Adrenal gland (tissue), 12 donors: ENCODE data around the gene BAHCC1. TPM values are rescaled to one million over a fixed set of nuclear protein-coding genes. Genes with fewer than 3 reads are reported as not detected.

Experiments
- DNase-seq, 7 donors: peaks; one replicate each; pipeline ENCODE4 v3.0.0-alpha.2; 2019 to 2020
- H3K27ac ChIP-seq, 5 donors: fragments of 200-600 bp; sonication (generic) in 4 of 5; 1 replicate in 3 of 5; 2 replicates in 2 of 5; pipeline versions ENCODE4 v1.5.1 to v1.8.0; 2016 to 2020; ENCODE audit warnings: mild to moderate bottlenecking in 1 of 5
- H3K27me3 ChIP-seq: fragments of 200-600 bp; 2 replicates; pipeline ENCODE4 v1.8.0; 2021
- H3K36me3 ChIP-seq, 2 donors: fragments of 200-600 bp; replicated peaks in 1 of 2; 1 replicate in 1 of 2; 2 replicates in 1 of 2; pipeline versions ENCODE4 v1.5.1 to v1.8.0; 2018 to 2022
- H3K4me1 ChIP-seq, 2 donors: fragments of 200-600 bp; replicated peaks in 1 of 2; 1 replicate in 1 of 2; 2 replicates in 1 of 2; pipeline versions ENCODE4 v1.5.1 to v1.8.0; 2018 to 2021
- H3K4me3 ChIP-seq, 4 donors: fragments of 200-600 bp; sonication (generic) in 3 of 4; one replicate each; pipeline ENCODE4 v1.5.1; 2016 to 2018
- H3K9me3 ChIP-seq, 3 donors: fragments of 200-600 bp; sonication (generic) in 1 of 3; replicated peaks in 1 of 3; 1 replicate in 2 of 3; 2 replicates in 1 of 3; pipeline versions ENCODE4 v1.5.1 to v1.8.0; 2016 to 2021
- POLR2A ChIP-seq, 2 donors: fragments of 450-650 bp; IDR thresholded peaks; one replicate each; pipeline ENCODE4 v1.6.1; 2017; ENCODE audit warnings: antibody characterized with exemption in 2 of 2, mild to moderate bottlenecking in 2 of 2, moderate library complexity in 1 of 2
- WGBS, 4 donors: extraction: QIAGEN DNeasy Blood & Tissue Kit in 2 of 4; methylation state at CpG; one replicate each; pipeline versions ENCODE4 v1.1.5 to v1.1.7; 2013 to 2017; 5-methylcytosine and 5-hydroxymethylcytosine counted together
- intact Hi-C, 2 donors: fragments of 100-400 bp; cut with DNase I; formaldehyde crosslinking; loops; one replicate each; pipeline versions ENCODE4 v1.14.1 to v1.15.0; 2022 to 2023
- polyA plus RNA-seq, 3 donors: library from polyadenylated mRNA; stranded (reverse); fragments of 200-250 nt in 2 of 3; fragments of 350-450 nt in 1 of 3; fragmentation: Illumina TruSeq in 1 of 3; extraction: RNeasy Lipid Tissue Mini Kit (QIAGEN cat#74804) in 1 of 3; gene quantifications; one replicate each; pipeline ENCODE4 v1.2.3, GENCODE V29; 2013 to 2014
- total RNA-seq, 9 donors: library from RNA; depleted of rRNA in 4 of 9; stranded (reverse); fragments of >200 nt in 4 of 9; fragments of 120-200 nt in 1 of 9; fragmentation: NEBNext Ultra II Directional in 1 of 9; extraction: Animal tissue kit (Norgen Biotek cat#: 25700) in 1 of 9; gene quantifications; one replicate each; pipeline versions ENCODE4 v1.1.0 to v1.2.4, GENCODE V29; 2013 to 2023
- TF ChIP-seq, protein P1 (sequence below), 6 experiments: fragments of 450-650 bp in 4 of 6; fragments of 200-600 bp in 2 of 6; sonication (generic) in 1 of 6; IDR thresholded peaks; 1 replicate in 5 of 6; 2 replicates in 1 of 6; pipeline versions ENCODE4 v1.5.1 to v1.8.0; 2016 to 2021; ENCODE audit warnings: antibody characterized with exemption in 6 of 6, mild to moderate bottlenecking in 2 of 6, moderate library complexity in 1 of 6
- donor health status: healthy with polysubstance abuse.
- donor health status: Bipolar disorder and iron deficiency.
- donor health status: DM: yes; HTN: yes; CAD: no.
- donor health status: DM: no; HTN: no; CAD: no.
- donor health status: DM: no; HTN: no; CAD: no.
- donor health status: DM: yes; HTN: yes; CAD: no.

The BAHCC1 gene
- total and polyA plus RNA-seq, 12 donors = 1.7 to 68.0 (median 18.4) TPM

DNA sequence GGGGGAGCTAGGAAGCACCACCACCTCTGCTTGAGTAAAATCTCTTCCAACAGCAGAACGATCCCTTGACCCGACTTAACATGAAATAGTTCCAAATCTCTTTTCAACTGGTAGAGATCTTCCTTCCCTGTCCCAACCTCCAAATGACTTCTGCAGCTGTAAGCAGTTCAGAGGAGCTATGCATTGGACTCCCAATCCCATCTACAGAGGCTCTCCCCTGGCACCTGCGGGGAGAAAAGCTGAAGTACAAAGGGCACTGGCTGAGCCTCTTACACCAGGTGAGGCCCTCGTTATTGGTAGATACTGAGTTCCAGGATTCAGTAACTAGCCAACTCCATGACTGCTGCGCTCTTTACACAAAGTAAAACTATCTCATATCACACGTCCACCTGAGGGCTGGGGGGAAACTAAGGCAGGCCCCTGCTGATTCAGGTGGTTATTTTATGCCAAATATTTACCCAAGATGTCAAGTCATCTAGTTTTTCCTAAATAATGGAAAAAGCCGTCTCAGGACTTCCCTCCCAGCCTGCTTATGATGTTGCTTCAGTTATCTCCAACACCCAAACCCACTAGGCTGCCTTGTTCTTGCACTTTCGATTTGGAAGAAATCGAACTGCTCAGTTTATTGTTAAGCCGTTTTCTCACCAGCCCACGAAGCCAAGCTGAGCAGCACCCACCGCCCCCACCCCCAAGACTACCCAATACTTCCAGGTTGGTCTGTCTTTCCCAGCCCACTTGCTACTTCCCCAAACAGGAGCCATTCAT, 114.1 kb downstream of the BAHCC1 start:
- Histone ChIP-seq H3K27me3 (no peaks in the 10 kb centered on the region), H3K9me3 (no peaks in the 10 kb centered on the region), H3K36me3 (peaks cover 0 to 32% of the 10 kb centered on the region in 2 donors), H3K4me1 (peaks cover 15 to 37% of the 10 kb centered on the region in 2 donors), H3K27ac (peak overlapping the region in 3 of 5 donors; percentile 27 to 44 (median 30)), H3K4me3 (peak overlapping the region in 2 of 4 donors; percentile 21 to 92)
- 40 to 51% (median 45%) methylated on average over 12 of the region's 12 CpGs for WGBS, 4 donors
- intact Hi-C loops = no loop called here
- TF ChIP-seq, protein P1, sequence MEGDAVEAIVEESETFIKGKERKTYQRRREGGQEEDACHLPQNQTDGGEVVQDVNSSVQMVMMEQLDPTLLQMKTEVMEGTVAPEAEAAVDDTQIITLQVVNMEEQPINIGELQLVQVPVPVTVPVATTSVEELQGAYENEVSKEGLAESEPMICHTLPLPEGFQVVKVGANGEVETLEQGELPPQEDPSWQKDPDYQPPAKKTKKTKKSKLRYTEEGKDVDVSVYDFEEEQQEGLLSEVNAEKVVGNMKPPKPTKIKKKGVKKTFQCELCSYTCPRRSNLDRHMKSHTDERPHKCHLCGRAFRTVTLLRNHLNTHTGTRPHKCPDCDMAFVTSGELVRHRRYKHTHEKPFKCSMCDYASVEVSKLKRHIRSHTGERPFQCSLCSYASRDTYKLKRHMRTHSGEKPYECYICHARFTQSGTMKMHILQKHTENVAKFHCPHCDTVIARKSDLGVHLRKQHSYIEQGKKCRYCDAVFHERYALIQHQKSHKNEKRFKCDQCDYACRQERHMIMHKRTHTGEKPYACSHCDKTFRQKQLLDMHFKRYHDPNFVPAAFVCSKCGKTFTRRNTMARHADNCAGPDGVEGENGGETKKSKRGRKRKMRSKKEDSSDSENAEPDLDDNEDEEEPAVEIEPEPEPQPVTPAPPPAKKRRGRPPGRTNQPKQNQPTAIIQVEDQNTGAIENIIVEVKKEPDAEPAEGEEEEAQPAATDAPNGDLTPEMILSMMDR (IDR thresholded peaks at IDR 0.05) = no peak
- no peak for TF ChIP-seq POLR2A (IDR thresholded peaks at IDR 0.05)
- DNase-seq = no peak

DNA sequence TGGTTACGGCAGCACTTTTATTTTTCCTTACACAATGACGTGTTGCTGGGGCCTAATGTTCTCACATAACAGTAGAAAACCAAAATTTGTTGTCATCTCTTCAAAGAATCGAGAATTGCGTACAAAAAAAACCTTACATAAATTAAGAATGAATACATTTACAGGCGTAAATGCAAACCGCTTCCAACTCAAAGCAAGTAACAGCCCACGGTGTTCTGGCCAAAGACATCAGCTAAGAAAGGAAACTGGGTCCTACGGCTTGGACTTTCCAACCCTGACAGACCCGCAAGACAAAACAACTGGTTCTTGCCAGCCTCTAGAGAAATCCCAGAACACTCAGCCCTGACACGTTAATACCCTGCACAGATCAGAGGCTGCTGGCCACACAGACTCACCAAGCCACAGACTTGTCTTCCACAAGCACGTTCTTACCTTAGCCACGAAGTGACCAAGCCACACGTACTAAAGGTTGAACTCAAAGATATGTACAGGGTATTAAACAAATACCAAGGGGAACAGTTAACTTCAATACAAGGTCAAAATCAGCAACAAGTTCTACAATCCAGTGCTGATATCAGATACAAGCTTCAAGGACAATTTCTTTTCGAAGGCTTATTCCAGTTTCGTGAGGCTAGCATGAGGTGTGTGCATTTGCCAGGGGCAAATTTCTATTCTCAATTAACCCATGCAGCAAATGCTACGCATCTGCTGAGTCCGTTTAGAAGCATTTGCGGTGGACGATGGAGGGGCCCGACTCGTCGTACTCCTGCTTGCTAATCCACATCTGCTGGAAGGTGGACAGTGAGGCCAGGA, 114.9 kb downstream of the BAHCC1 start:
- Histone ChIP-seq H3K4me1 (peaks cover 15 to 37% of the 10 kb centered on the region in 2 donors), H3K27me3 (no peaks in the 10 kb centered on the region), H3K27ac (peak overlapping the region in 3 of 5 donors; percentile 27 to 99 (median 99)), H3K36me3 (peaks cover 0 to 32% of the 10 kb centered on the region in 2 donors), H3K9me3 (no peaks in the 10 kb centered on the region), H3K4me3 (peak overlapping the region in 3 of 4 donors; percentile 84 to 95 (median 92))
- intact Hi-C loops = loop anchor here (10.0 kb wide), 1 partner anchor 95 kb away; no protein-coding TSS in a partner anchor
- whole genome bisulfite sequencing, 4 donors = 13 to 33% (median 20%) methylated on average over 11 to 22 of the region's 22 CpGs
- peak in 1 of 7 donors; percentile 30 for DNase-seq
- TF ChIP-seq POLR2A (IDR thresholded peaks at IDR 0.05) = no peak
- TF ChIP-seq, protein P1 (IDR thresholded peaks at IDR 0.05) = no peak

DNA sequence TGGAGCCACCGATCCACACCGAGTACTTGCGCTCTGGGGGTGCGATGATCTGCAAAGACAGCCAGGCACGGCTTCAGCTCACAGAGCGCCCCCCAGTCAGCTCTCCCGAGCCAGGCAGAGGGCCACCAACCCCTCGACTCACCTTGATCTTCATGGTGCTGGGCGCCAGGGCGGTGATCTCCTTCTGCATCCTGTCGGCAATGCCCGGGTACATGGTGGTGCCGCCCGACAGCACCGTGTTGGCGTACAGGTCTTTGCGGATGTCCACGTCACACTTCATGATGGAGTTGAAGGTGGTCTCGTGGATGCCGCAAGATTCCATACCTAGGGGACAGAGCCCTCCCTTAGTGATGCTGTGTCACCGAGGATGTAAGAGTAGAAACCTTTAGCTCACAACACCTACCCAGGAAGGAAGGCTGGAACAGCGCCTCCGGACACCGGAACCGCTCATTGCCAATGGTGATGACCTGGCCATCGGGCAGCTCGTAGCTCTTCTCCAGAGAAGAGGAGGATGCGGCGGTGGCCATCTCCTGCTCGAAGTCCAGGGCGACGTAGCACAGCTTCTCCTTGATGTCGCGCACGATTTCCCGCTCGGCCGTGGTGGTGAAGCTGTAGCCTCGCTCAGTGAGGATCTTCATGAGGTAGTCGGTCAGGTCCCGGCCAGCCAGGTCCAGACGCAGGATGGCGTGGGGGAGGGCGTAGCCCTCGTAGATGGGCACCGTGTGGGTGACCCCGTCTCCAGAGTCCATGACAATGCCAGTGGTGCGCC, 115.7 kb downstream of the BAHCC1 start:
- H3K36me3 ChIP-seq = peaks cover 0 to 32% of the 10 kb centered on the region in 2 donors
- DNase-seq = peak in 4 of 7 donors; percentile 21 to 77 (median 38)
- WGBS, 4 donors = 2 to 8% (median 3%) methylated on average over 16 to 48 of the region's 48 CpGs
- no peaks in the 10 kb centered on the region for H3K9me3 ChIP-seq
- TF ChIP-seq, protein P1 (IDR thresholded peaks at IDR 0.05) = no peak
- TF ChIP-seq POLR2A (IDR thresholded peaks at IDR 0.05) = no peak
- H3K4me1 ChIP-seq = peaks cover 21 to 45% of the 10 kb centered on the region in 2 donors
- peak overlapping the region; percentile 48 to 95 (median 88) for H3K4me3 ChIP-seq
- intact Hi-C loops = loop anchor here (10.0 kb wide), 1 partner anchor 94 kb away; no protein-coding TSS in a partner anchor
- no peaks in the 10 kb centered on the region for H3K27me3 ChIP-seq
- H3K27ac ChIP-seq = peak overlapping the region in 3 of 5 donors; percentile 24 to 99 (median 99)
